ENCODE data around the gene APBB1IP.
"Not testable (repeated sequence)": the region's sequence is repeated elsewhere in the genome, so short reads cannot be mapped to it uniquely, and the experiment has no call there.

Gene APBB1IP

DNA sequence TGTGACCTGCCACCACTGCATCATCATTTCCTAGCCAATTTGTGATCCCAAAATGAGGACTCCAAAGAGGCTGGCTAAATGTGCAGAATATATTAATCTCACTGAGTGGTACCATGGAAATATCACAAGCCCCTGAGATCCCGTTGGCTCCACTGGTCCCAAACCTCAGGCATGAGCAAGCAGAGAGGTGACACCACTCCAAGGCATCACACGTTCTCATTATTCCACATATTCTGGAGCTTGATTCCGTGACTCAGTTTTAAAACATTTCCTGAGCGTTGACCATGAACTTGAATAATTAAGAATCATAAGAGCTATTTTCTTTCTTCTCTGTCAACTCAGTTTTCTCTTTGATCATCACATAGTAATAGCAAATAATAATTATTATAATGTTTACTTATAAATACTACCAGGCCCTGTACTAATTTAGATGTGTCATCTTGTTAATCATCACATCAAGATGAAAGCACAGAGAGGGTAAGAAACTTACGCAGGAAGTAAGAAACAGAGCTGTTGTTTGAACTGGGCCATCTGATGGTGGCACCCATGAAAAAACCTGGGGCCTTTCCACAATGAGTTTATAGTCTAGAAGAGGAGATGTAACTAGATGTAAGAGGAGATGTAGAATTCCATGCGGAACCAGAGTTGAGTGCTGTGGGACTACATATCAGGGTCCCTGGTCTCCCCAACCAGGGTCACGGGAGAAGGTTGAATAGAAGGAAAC is 3.5 kb downstream of the APBB1IP start:
- no peak for DNase-seq (ENCODE audit: low spot score)

DNA sequence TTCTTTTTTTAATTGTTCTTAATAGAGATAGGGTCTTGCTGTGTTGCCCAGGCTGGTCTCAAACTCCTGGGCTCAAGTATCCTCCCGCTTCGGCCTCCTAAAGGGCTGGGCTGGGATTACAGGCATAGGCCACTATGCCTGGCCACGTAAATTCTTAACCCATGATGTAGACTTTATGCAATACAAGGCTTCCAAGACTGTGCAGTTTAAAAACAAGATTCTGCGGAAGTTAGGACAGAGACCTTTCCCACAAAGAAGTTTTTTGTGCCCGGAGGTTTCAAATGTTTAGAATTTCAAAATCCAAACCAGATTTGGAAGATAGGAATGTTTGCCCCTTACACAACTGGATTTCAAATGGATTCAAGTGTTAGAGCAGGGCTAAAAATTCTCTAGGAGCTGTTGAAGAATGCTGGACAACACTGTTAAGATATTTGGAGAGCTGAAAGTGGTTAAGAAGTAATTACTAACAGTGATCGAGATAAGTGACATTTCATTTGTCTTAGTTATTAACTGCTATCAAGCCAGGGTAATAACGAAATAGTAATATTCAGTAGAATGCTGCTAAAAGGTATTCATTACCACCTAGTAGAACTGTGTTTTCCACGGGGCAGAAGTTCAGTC is 7.4 kb downstream of the APBB1IP start:
- DNase-seq (ENCODE audit: low spot score): no peak

DNA sequence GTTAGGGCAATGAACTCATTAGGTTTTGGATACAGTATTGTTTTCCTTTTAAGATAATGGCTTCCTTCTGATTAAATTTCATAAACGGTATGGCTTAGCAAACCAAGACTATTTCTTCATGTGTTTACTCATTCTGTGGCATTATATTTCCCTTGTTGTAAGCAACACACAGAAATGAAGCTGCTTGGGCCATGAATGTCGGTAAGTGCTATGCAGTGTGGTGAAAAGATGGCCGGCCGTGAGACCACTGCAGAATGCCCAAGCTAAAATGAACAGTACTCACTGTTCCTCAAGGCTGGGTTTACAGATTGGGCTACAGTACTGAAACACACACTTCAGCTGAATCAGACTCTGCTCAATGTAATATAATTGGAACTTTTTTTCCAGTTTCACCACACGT is 8.1 kb downstream of the APBB1IP start:
- DNase-seq (ENCODE audit: low spot score): no peak

DNA sequence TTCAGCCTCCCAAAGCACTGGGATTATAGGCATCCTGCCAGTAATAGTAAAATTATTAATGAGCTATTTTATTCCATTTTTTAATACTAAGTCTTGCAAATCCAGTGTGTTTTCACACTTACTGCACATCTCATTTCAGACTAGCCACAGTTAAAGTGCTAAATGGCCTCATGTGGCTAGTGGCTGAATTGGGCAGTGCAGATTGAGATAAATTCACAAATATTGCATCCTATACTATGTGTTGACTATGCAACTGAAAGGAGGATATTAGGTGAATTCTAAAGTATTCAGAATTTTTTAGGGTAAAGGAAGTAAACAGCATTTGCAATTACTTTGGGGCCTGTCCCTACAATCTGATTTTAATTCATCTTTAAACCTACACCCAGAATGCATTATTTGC is 10.2 kb downstream of the APBB1IP start:
- DNase-seq (ENCODE audit: low spot score): no peak

DNA sequence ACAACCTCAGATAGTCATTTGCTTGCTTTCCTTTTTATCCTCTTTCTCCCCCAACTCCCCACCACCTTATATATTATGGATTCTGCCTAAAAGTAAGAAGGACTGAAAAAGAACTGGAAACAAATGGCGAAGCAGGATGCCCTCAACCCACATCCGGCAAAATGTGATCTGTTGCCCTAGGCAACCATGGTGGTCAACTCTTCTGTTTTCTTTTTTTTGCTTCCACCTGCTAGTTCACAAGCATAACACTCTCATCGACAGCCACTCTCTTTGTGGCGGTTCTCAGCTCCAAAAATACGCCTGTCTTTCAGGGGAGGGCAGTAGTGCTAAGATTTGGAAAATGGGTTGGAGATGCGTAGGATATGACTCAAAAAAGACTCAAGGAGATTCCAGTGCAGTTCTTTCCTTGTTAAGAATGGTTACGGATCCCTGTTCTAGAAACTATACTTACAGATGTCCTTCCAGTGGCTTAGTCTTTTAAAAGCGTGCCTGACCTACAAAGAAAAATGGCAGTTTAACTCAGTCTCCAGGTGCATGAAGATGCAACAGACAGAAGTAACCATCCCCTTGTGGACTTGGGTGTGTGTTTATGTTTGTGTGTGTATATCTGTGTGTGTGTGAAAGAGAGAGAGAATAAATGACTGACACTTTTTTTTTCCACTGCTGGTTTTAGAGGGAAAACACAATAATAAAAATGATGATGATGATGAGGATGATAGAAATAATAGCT is 10.7 kb downstream of the APBB1IP start:
- DNase-seq (ENCODE audit: low spot score): no peak

DNA sequence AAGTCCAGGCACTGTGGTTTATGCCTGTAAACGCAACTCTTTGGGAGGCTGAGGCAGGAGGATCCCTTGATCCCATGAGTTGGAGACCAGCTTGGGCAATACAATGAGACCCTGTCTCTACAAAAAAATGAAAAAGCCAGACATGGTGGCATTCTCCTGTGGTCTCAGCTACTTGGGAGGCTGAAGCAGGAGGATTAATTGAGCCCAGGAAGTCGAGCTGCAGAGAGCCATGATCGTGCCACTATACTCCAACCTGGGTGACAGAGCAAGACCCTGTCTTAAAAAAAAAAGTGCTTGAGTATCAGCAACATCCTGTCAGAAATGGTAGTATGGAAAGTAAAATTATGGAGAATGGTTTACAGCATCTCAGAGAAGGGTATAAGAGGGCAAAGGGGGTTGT is 11.6 kb downstream of the APBB1IP start:
- no peak for DNase-seq (ENCODE audit: low spot score)

DNA sequence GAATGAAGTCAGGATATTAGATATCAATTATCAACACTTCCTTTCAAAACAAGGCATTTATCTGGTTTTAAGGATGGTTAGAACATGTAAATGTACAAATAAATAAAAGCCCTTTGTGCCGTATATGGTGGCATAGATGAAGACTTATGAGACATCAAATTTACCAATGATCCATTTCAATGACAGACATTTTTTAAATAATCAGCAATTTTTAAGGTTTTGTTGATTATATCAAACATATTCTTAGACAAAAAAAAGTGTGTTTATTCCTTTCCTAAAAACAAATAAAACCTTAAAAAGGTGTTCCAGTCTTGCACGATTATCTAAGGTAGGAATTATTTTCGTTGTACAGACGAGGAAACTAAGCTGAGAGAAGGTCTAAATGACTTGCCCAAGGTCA is 13.8 kb downstream of the APBB1IP start:
- no peak for DNase-seq (ENCODE audit: low spot score)

DNA sequence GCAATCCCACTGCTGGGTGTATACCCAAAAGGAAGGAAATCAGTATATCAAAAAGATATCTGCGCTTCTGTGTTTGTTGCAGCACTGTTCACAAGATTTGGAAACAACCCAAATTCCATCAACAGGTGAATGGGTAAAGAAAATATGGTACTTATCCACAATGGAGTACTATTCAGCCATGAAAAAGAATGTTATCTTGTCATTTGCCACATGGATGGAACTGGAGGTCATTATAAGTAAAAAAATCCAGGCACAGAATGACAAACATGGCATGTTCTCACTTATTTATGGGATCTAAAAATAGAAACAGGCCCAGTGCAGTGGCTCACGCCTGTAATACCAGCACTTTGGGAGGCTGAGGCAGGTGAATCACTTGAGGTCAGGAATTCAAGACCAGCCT is 15.7 kb downstream of the APBB1IP start:
- DNase-seq (ENCODE audit: low spot score): no peak

DNA sequence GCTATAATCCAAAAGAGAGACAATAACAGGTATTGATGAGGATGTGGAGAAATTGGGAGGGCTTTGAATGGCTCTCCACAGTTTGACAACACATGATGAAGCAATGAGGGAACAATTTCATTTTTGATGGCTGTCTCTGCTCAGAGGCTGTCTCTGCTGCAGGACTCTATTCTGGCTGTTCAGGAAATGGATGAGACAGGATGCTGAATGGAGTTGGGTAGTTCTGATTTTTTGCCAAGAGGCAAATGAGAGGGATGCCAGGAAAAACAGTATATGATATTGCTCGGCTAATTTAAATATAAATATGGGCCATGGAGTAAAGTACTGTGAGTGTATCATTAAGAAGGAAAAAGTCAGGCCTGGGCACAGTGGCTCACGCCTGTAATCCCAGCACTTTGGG is 16.8 kb downstream of the APBB1IP start:
- no peak for DNase-seq (ENCODE audit: low spot score)

DNA sequence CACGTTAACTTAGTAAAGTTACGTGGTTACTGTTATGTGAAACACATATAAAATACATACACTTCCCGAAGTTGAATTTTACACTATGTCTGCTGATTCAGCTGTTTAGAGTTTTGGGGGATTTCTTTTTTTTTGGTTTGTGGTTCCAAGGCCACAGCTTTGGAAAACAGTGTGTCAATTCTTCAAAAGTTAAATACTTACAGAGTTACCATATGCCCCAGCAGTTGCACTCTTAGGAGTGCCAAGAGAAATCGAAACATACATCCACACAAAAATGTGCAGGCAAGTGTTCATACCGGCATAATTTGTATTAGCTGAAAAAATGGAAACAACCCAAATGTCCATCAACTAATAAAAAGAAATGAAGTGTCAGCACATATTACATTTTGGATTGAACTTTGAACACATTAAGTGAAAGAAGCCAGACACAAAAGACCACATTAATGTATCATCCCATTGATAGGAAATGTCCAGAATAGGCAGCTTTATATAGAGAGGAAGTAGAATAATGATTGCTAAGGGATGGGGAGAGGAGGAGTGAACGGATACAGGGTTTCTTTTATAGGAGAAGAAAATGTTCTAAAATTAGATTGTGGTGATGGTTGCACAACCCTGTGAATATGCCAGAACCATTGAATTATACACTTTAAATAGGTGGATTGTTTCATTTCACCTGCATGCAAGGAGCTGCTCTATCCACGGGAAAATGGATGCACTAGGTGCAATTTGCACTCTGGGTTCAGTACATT is 17.6 kb downstream of the APBB1IP start:
- DNase-seq (ENCODE audit: low spot score): no peak

DNA sequence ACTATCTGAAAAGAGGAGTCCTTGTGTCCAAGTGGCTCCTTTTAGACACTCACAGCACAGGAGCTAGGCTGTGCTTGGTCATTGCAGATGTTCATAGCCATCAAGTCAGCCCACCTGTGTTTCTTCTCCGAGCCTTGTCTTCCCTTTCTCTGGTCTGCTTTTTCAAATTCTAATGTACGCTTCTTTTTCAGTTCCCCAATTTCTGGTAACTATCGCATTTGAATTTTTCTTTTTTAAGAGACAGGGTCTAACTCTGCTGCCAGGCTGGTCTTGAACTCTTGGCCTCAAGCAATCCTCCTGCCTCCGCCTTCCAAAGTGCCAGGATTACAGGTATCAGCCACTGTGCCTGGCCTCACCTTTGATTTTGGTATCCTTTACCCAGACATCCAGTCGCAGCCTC is 18.9 kb downstream of the APBB1IP start:
- no peak for DNase-seq (ENCODE audit: low spot score)

DNA sequence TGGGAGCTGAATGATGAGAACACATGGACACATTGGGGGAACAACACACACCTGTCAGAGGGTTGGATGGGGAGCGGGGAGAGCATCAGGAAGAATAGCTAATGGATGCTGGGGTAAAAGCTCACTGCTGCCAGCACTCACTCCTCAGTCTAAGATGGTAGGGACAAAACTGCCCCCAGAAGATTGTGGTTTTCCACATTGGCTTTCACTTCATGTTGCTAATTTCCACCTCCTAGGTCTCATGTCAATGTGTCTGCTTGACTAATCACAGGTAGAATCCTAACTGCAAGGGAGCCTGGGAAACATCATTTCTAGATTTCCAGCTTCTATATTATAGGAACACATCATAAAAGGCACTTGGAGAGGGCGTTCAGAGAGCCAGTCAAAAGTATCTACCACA is 22.6 kb downstream of the APBB1IP start:
- DNase-seq (ENCODE audit: low spot score): no peak

DNA sequence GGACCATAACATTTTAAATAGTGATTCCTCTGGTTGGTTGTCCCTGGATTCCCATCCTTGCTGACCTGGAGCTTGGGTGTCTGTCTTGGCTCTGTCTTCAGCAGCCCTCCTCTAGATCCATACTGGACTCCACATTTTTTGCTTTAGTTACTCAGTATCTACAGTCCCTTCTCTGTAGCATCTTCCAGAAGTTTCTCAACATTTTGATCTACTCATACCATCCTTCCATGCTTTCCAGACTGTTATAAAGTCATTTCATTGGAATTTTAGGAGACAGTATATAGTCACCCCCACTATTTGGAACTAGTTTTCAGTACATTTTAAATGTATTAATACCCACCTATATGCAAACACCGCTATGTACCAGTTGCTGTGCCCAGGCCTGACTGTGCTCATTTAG is 25.8 kb downstream of the APBB1IP start:
- no peak for DNase-seq (ENCODE audit: low spot score)

DNA sequence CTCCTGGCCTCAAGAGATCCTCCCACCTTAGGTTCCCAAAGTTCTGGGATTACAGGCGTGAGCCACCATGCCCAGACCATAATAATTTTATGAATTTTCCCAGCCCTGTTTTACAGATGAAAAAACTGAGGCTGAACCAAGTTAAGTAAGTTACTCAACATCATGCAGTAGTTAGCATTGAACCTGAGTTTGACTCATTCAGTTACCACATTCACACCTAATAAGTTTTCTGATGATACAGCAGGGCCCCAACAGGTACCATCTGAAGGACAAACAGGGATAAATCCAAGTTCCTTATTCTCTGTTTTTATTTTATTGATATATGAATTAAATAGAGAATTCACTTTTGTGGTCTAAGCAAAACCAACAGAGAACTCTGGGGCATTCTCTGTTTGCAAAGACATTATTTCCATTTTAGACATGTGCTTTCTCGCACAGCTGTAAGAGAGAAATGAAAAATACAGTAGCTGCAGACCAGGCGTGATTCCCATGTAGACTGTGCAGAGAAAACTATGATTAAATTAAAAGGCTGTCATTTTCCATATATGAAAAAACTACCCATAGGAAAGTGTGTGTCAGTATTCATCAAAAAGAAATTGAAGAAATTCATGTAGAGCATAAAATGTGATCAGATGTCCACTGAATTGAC is 26.6 kb downstream of the APBB1IP start:
- no peak for DNase-seq (ENCODE audit: low spot score)

DNA sequence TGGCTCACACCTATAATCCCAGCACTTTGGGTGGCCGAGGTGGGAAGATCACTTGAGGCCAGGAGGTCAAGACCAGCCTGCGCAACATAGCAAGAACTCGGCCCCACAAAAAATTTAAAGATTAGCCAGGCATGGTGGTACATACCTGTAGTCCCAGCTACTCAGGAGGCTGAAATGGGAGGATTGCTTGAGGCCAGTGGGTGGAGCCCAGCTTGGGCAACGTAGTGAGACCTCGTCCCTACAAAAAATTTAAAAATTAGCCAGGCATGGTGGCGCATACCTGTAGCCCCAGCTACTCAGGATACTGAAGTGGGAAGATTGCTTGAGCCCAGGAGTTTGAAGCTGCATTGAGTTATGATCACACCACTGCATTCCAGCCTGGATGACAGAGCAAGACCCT is 28.4 kb downstream of the APBB1IP start:
- not testable (repeated sequence) for DNase-seq (ENCODE audit: low spot score)

DNA sequence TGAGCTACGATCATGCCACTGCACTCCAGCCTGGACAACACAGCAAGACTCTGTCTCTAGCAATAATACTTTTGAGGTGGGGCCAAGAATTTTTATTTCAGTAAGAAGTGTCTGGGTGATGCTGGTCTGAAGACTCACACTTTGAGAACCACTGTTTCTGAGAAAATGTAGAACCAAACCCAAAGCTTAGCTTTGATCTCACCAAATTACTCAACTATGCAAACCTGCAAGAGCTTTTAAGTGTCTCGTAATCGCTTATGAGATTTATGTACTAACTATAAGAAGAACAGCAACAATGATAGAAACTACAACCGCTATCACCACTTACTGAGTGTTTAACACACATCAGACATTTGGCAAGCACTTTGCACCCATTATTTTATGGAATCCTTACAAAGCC is 29.5 kb downstream of the APBB1IP start:
- no peak for DNase-seq (ENCODE audit: low spot score)

DNA sequence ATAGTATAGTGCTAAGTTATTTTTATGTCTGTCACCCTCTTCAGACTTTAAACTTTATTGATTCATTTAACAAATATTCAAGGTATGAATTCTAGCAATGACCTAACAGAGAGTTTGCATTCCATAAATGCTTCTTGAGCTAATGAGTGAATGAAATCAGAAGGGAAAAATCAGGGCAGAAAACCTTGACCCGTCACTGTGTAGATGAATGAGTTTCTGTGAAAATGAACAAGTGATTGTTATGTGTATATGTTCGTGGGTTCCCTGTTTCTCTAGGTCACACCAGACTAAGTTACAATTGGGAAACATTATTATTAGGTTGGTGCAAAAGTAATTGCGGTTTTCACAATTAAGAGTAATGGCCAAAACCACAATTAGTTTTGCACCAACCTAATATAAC is 30.1 kb downstream of the APBB1IP start:
- DNase-seq (ENCODE audit: low spot score): no peak

DNA sequence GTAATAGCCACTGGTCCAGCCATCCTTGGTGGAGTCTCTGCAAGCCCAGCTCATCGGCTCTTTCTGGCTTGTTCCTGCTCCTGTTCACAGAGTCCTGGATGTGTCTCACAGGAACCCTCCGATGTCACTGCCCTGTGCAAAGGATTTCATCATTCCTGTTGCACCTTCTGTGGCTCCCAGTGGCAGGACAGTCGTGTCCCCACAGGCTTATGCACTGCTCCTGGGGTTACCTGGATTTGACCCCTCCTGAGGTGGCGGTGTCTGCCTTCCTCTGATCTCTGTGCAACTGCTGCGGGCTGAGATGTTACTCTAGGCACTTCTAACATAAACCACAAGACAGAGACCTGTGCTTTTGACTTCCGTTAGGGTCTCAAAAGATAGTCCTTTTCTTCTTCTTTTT is 30.6 kb downstream of the APBB1IP start:
- no peak for DNase-seq (ENCODE audit: low spot score)

DNA sequence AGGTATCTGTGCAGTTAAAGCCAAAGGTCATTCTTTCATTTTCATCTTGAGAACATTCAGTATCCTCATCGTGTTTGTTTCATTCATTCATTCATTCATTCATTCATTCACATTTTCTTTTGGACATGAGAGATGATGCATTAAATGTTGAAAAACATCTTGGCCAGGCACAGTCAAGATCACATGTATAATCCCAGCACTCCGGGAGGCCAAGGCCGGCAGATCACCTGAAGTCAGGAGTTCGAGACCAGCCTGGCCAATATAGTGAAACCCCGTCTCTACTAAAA is 34.3 kb downstream of the APBB1IP start:
- DNase-seq (ENCODE audit: low spot score): no peak

DNA sequence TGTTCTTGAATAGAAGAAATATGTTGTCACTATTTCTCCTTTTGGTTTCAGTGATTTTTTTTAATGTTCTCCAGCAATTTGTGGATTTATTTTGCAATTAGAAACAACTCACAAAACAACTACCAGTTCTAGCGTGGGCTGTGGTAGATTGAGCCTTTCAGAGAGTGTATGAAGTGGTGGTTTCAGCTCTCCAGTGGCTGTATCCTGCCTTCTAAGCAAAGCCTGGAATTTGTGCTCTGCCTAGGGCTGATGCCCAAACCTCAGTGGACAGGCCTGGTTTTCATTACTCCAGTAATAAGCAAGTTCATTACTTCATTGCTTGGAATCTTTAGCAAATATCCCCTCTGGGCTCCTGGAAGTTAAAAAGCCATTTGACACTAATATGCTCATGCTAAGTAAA is 35.9 kb downstream of the APBB1IP start:
- no peak for DNase-seq (ENCODE audit: low spot score)

DNA sequence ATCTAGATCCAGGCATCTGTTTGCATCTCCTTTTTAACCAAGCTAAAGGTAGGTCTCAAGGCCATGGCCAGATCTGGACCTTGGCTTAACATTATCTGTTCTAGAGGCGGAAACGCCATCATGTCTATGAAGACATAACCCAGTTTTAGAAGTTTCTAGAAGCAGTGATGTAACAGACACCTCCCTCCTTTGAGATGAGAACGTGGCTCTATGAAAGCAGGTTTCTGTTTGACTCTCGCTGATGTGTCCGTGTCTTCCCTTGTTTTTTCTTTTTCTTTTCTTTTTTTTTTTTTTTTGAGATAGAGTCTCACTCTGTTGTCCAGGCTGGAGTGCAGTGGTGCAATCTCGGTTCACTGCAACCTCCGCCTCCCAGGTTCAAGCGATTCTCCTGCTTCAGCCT is 36.7 kb downstream of the APBB1IP start:
- DNase-seq (ENCODE audit: low spot score): not testable (repeated sequence)

DNA sequence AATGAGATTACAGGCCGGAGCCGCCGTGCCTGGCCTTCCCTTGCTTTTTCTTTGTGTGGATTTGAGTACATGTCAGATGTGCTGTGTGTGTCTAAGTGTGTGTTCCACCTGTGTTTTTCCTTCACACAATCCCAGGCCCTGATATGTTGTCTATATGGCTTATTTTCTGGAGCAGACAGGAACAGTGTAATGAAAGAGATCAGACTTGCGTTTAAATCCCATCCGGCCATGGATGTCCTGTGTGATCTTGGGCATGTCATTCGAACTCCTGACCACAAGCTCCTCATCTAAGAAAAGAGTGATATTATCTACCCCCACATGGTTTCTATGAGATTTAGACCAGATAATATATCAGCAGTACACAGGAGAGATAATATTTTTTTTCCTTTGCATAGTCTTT is 37.2 kb downstream of the APBB1IP start:
- DNase-seq (ENCODE audit: low spot score): no peak

Data from globus pallidus (tissue), 1 donor.